Sigmoid colon (tissue), 4 donors: ENCODE data around the gene LHFPL2.

Experiments
- EP300 ChIP-seq, 4 donors: sonication (generic); formaldehyde crosslinking; IDR thresholded peaks; one replicate each; pipeline ENCODE4 v1.6.1; 2017; ENCODE audit warnings: antibody characterized with exemption in 4 of 4
- POLR2AphosphoS5 ChIP-seq, 4 donors: sonication (generic); formaldehyde crosslinking; IDR thresholded peaks; one replicate each; pipeline ENCODE4 v1.6.1; 2017; ENCODE audit warnings: antibody characterized with exemption in 4 of 4
- TF ChIP-seq, protein P1 (sequence below), 4 experiments: fragments of 450-650 bp in 3 of 4; fragments of 200-600 bp in 1 of 4; IDR thresholded peaks; one replicate each; pipeline ENCODE4 v1.5.1; 2016 to 2019; ENCODE audit warnings: antibody characterized with exemption in 4 of 4, mild to moderate bottlenecking in 3 of 4, moderate library complexity in 2 of 4

- TF ChIP-seq, protein P1, sequence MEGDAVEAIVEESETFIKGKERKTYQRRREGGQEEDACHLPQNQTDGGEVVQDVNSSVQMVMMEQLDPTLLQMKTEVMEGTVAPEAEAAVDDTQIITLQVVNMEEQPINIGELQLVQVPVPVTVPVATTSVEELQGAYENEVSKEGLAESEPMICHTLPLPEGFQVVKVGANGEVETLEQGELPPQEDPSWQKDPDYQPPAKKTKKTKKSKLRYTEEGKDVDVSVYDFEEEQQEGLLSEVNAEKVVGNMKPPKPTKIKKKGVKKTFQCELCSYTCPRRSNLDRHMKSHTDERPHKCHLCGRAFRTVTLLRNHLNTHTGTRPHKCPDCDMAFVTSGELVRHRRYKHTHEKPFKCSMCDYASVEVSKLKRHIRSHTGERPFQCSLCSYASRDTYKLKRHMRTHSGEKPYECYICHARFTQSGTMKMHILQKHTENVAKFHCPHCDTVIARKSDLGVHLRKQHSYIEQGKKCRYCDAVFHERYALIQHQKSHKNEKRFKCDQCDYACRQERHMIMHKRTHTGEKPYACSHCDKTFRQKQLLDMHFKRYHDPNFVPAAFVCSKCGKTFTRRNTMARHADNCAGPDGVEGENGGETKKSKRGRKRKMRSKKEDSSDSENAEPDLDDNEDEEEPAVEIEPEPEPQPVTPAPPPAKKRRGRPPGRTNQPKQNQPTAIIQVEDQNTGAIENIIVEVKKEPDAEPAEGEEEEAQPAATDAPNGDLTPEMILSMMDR (IDR thresholded peaks at IDR 0.05) = no peak
- TF ChIP-seq POLR2AphosphoS5 (IDR thresholded peaks at IDR 0.05) = no peak
- TF ChIP-seq EP300 (IDR thresholded peaks at IDR 0.05) = no peak
Observed at GRCh38 chr5:78693339-78693738, 44.8 kb upstream of the LHFPL2 start.
